Measurements from ENCODE around the gene LYPLA2. TPM values are rescaled to one million over a fixed set of nuclear protein-coding genes. Genes with fewer than 3 reads are reported as not detected.
"Not testable (repeated sequence)": the region's sequence is repeated elsewhere in the genome, so short reads cannot be mapped to it uniquely, and the experiment has no call there.

The LYPLA2 gene
- total RNA-seq, 2 experiments from 2014 or later, result 55.0 to 64.8 TPM

GRCh38 chr1:23816361-23816760 is 25.4 kb downstream of the LYPLA2 start:
- ATAC-seq (no peak), DNase-seq (no peak)
- H3K4me3 Mint-ChIP-seq, result no peak overlapping the region
- H3K9me3 Mint-ChIP-seq (ENCODE audit: low read depth), result no peaks in the 10 kb centered on the region
- CTCF ChIA-PET, result interaction anchor here (0.6 to 1.4 kb wide), 5 partner anchors 9 to 125 kb away, joined by 3 to 5 read pairs (median 3); partner anchors contain the start of gene RPL11
- H3K36me3 Mint-ChIP-seq (ENCODE audit: low read depth), result peaks cover 21% of the 10 kb centered on the region
- H3K27ac Mint-ChIP-seq, result no peak overlapping the region
- intact Hi-C loops (cut with DNase I, micrococcal nuclease), result no loop called here
- POLR2A ChIA-PET, result no interaction called here
- no peaks in the 10 kb centered on the region for H3K27me3 Mint-ChIP-seq
- H3K4me1 Mint-ChIP-seq, result peaks cover 5% of the 10 kb centered on the region

GRCh38 chr1:23816906-23817305 is 26.0 kb downstream of the LYPLA2 start:
- Mint-ChIP-seq H3K4me3 (no peak overlapping the region), H3K27me3 (no peaks in the 10 kb centered on the region), H3K4me1 (peaks cover 5% of the 10 kb centered on the region), H3K9me3 (ENCODE audit: low read depth) (no peaks in the 10 kb centered on the region), H3K27ac (no peak overlapping the region), H3K36me3 (ENCODE audit: low read depth) (peaks cover 19% of the 10 kb centered on the region)
- DNase-seq, result no peak
- ChIA-PET CTCF (interaction anchor here (0.7 to 1.4 kb wide), 4 partner anchors 9 to 70 kb away, joined by 3 to 4 read pairs (median 3); no protein-coding TSS in a partner anchor), POLR2A (no interaction called here)
- intact Hi-C loops (cut with DNase I, micrococcal nuclease), result no loop called here
- no peak for ATAC-seq

GRCh38 chr1:23817633-23818032 is 26.7 kb downstream of the LYPLA2 start:
- no peak overlapping the region for H3K27ac Mint-ChIP-seq
- CTCF ChIA-PET, result interaction anchor here (0.9 to 1.1 kb wide), 4 partner anchors 8 to 46 kb away, joined by 3 to 4 read pairs (median 4); no protein-coding TSS in a partner anchor
- POLR2A ChIA-PET, result no interaction called here
- no peaks in the 10 kb centered on the region for H3K9me3 Mint-ChIP-seq (ENCODE audit: low read depth)
- peaks cover 5% of the 10 kb centered on the region for H3K4me1 Mint-ChIP-seq
- peaks cover 19% of the 10 kb centered on the region for H3K36me3 Mint-ChIP-seq (ENCODE audit: low read depth)
- DNase-seq (no peak), ATAC-seq (no peak)
- intact Hi-C loops (cut with DNase I, micrococcal nuclease), result no loop called here
- H3K4me3 Mint-ChIP-seq, result no peak overlapping the region
- no peaks in the 10 kb centered on the region for H3K27me3 Mint-ChIP-seq

- ChIA-PET CTCF (interaction anchor here (0.8 to 3.1 kb wide), 5 partner anchors 10 to 93 kb away, joined by 3 to 26 read pairs (median 4); no protein-coding TSS in a partner anchor), POLR2A (no interaction called here)
- Mint-ChIP-seq H3K27ac (peak overlapping the region; percentile 42), H3K27me3 (no peaks in the 10 kb centered on the region), H3K9me3 (ENCODE audit: low read depth) (no peaks in the 10 kb centered on the region), H3K36me3 (ENCODE audit: low read depth) (no peaks in the 10 kb centered on the region), H3K4me1 (peaks cover 19% of the 10 kb centered on the region), H3K4me3 (peak overlapping the region; percentile 97)
- no peak for DNase-seq
- intact Hi-C loops (cut with DNase I, micrococcal nuclease), result no loop called here
- no peak for ATAC-seq
Observed at GRCh38 chr1:23823767-23824166, 32.8 kb downstream of the LYPLA2 start.

- Mint-ChIP-seq H3K4me1 (peaks cover 19% of the 10 kb centered on the region), H3K4me3 (peak overlapping the region; percentile 97), H3K36me3 (ENCODE audit: low read depth) (no peaks in the 10 kb centered on the region), H3K27ac (peak overlapping the region; percentile 97), H3K27me3 (no peaks in the 10 kb centered on the region), H3K9me3 (ENCODE audit: low read depth) (no peaks in the 10 kb centered on the region)
- intact Hi-C loops (cut with DNase I, micrococcal nuclease), result loop anchor here (1.0 kb wide), 9 partner anchors 14 to 456 kb away; partner anchors contain the start of genes GALE (in 2 of the 2), SRSF10 (in 2 of the 2), FUCA1 (in 1 of the 2) and LYPLA2 (in 1 of the 2)
- DNase-seq (no peak), ATAC-seq (no peak)
- POLR2A ChIA-PET, result interaction anchor here (1.0 kb wide), 2 partner anchors 25 to 46 kb away, joined by 3 to 5 read pairs; partner anchors contain the start of genes GALE and PITHD1
- CTCF ChIA-PET, result interaction anchor here (0.8 to 3.1 kb wide), 7 partner anchors 10 to 92 kb away, joined by 3 to 26 read pairs (median 4); partner anchors contain the start of gene GALE
Observed at GRCh38 chr1:23824711-23825075, 33.7 kb downstream of the LYPLA2 start.

GRCh38 chr1:23825076-23825761 is 34.3 kb downstream of the LYPLA2 start, which contains the start of gene HMGCL:
HMGCL (minus strand) TSS chr1:23825429; CDS start chr1:23825415, 14 bp downstream.
- Mint-ChIP-seq H3K27me3 (no peaks in the 10 kb centered on the region), H3K9me3 (ENCODE audit: low read depth) (no peaks in the 10 kb centered on the region), H3K4me3 (peak within 1 kb of the TSS; percentile 97), H3K27ac (peak within 1 kb of the TSS; percentile 97), H3K36me3 (ENCODE audit: low read depth) (no peaks in the 10 kb centered on the region), H3K4me1 (peaks cover 19% of the 10 kb centered on the region)
- POLR2A ChIA-PET, result interaction anchor here (0.6 to 1.0 kb wide), 4 partner anchors 15 to 132 kb away, joined by 3 to 5 read pairs (median 4); partner anchors contain the start of genes GALE and PITHD1
- intact Hi-C loops (cut with DNase I, micrococcal nuclease), result loop anchor here (1.0 kb wide), 9 partner anchors 13 to 457 kb away; partner anchors contain the start of genes GALE (in 2 of the 2), SRSF10 (in 2 of the 2), FUCA1 (in 1 of the 2) and LYPLA2 (in 1 of the 2)
- DNase-seq, result peak; percentile 95
- peak; percentile 94 for ATAC-seq
- CTCF ChIA-PET, result interaction anchor here (0.6 to 3.1 kb wide), 8 partner anchors 8 to 1380 kb away, joined by 3 to 26 read pairs (median 4); partner anchors contain the start of gene GALE

GRCh38 chr1:23825762-23826522 is 35.0 kb downstream of the LYPLA2 start:
- Mint-ChIP-seq H3K9me3 (ENCODE audit: low read depth) (no peaks in the 10 kb centered on the region), H3K27me3 (no peaks in the 10 kb centered on the region), H3K4me3 (peak overlapping the region; percentile 97), H3K27ac (peak overlapping the region; percentile 97), H3K4me1 (peaks cover 19% of the 10 kb centered on the region), H3K36me3 (ENCODE audit: low read depth) (no peaks in the 10 kb centered on the region)
- ChIA-PET POLR2A (interaction anchor here (0.6 to 1.0 kb wide), 4 partner anchors 16 to 132 kb away, joined by 3 to 5 read pairs (median 4); partner anchors contain the start of genes GALE and PITHD1), CTCF (interaction anchor here (0.6 to 3.1 kb wide), 7 partner anchors 9 to 1379 kb away, joined by 3 to 26 read pairs (median 4); partner anchors contain the start of gene GALE)
- peak; percentile 54 for ATAC-seq
- peak; percentile 13 for DNase-seq
- intact Hi-C loops (cut with DNase I, micrococcal nuclease), result loop anchor here (1.0 kb wide), 9 partner anchors 12 to 458 kb away; partner anchors contain the start of genes GALE (in 2 of the 2), SRSF10 (in 2 of the 2), FUCA1 (in 1 of the 2) and LYPLA2 (in 1 of the 2)

GRCh38 chr1:23826590-23826989 is 35.6 kb downstream of the LYPLA2 start:
- ATAC-seq; H3K27ac Mint-ChIP-seq; H3K27me3 Mint-ChIP-seq; H3K9me3 Mint-ChIP-seq (ENCODE audit: low read depth); POLR2A ChIA-PET; H3K36me3 Mint-ChIP-seq (ENCODE audit: low read depth); DNase-seq; intact Hi-C loops (cut with DNase I, micrococcal nuclease): not testable (repeated sequence)
- Mint-ChIP-seq H3K4me3 (peak overlapping the region; percentile 97), H3K4me1 (peaks cover 19% of the 10 kb centered on the region)
- CTCF ChIA-PET, result interaction anchor here (1.0 to 3.1 kb wide), 5 partner anchors 9 to 36 kb away, joined by 3 to 26 read pairs (median 4); partner anchors contain the start of gene GALE

- ATAC-seq (no peak), DNase-seq (no peak)
- no peak overlapping the region for H3K4me3 Mint-ChIP-seq
- POLR2A ChIA-PET, result no interaction called here
- CTCF ChIA-PET, result no interaction called here
- peaks cover 19% of the 10 kb centered on the region for H3K4me1 Mint-ChIP-seq
- intact Hi-C loops (cut with DNase I, micrococcal nuclease), result no loop called here
- no peaks in the 10 kb centered on the region for H3K27me3 Mint-ChIP-seq
- H3K9me3 Mint-ChIP-seq (ENCODE audit: low read depth), result no peaks in the 10 kb centered on the region
- no peak overlapping the region for H3K27ac Mint-ChIP-seq
- no peaks in the 10 kb centered on the region for H3K36me3 Mint-ChIP-seq (ENCODE audit: low read depth)
Observed at GRCh38 chr1:23827717-23828116, 36.8 kb downstream of the LYPLA2 start.

GRCh38 chr1:23834156-23834555 is 43.2 kb downstream of the LYPLA2 start:
- ATAC-seq, result not testable (repeated sequence)

GRCh38 chr1:23836037-23836436 is 45.1 kb downstream of the LYPLA2 start:
- no peak for DNase-seq
- intact Hi-C loops (cut with DNase I, micrococcal nuclease), result no loop called here
- Mint-ChIP-seq H3K27ac (no peak overlapping the region), H3K4me3 (no peak overlapping the region), H3K4me1 (peaks cover 5% of the 10 kb centered on the region), H3K36me3 (ENCODE audit: low read depth) (no peaks in the 10 kb centered on the region), H3K9me3 (ENCODE audit: low read depth) (no peaks in the 10 kb centered on the region), H3K27me3 (peaks cover 5% of the 10 kb centered on the region)
- no peak for ATAC-seq
- POLR2A ChIA-PET, result no interaction called here
- CTCF ChIA-PET, result no interaction called here

More at GRCh38 chr1:23834156-23834555, 43.2 kb downstream of the LYPLA2 start:
- CTCF ChIA-PET, result interaction anchor here (0.9 to 1.2 kb wide), 3 partner anchors 9 to 48 kb away, joined by 3 to 4 read pairs (median 3); partner anchors contain the start of gene HMGCL
- H3K27me3 Mint-ChIP-seq; H3K9me3 Mint-ChIP-seq (ENCODE audit: low read depth); intact Hi-C loops (cut with DNase I, micrococcal nuclease); DNase-seq; H3K27ac Mint-ChIP-seq; H3K4me1 Mint-ChIP-seq; H3K36me3 Mint-ChIP-seq (ENCODE audit: low read depth); POLR2A ChIA-PET; H3K4me3 Mint-ChIP-seq: not testable (repeated sequence)

Measured in activated CD4-positive, alpha-beta T cell treated with anti-CD3 and anti-CD28 coated beads for 36 hours (primary cell).